Naive thymus-derived CD4-positive, alpha-beta T cell (primary cell): ENCODE measurements around the gene MORC4. TPM values are rescaled to one million over a fixed set of nuclear protein-coding genes. Genes with fewer than 3 reads are reported as not detected.
A peak's percentile ranks its signal among the peaks of the same experiment; 100 is the strongest.

Experiments used
- ATAC-seq: fragments of 150-1000 bp; cut with Tn5 transposase; 2 replicates; pipeline ENCODE4 v1.10.0; 2021; ENCODE audit warnings: mild to moderate bottlenecking, moderate library complexity
- CTCF ChIA-PET: fragments of 350-600 bp; sonication (Branson Sonifier 250); formaldehyde crosslinking; loops from one replicate; lab custom pipeline; 2021; ENCODE audit warnings: antibody characterized with exemption; lab: Charles Lee
- POLR2A ChIA-PET: fragments of 350-600 bp; sonication (Branson Sonifier 250); formaldehyde crosslinking; loops from one replicate; lab custom pipeline; 2021; ENCODE audit warnings: antibody characterized with exemption, inconsistent platforms; lab: Charles Lee
- DNase-seq, 9 donors: peaks; one replicate each; pipeline versions ENCODE4 v3.0.0 to v3.0.0-alpha.2; 2020 to 2022; ENCODE audit warnings: mixed read lengths in 1 of 9
- H3K27ac ChIP-seq: one replicate; pipeline ENCODE4 v1.7.0; 2013; ENCODE audit warnings: mild to moderate bottlenecking, low read depth, low read length, moderate library complexity
- H3K27me3 ChIP-seq, 2 donors: one replicate each; pipeline ENCODE4 v1.7.0; 2013; ENCODE audit warnings: low read length in 2 of 2, mild to moderate bottlenecking in 2 of 2, moderate library complexity in 2 of 2; ENCODE audit not compliant: control insufficient read depth in 2 of 2, insufficient read depth in 2 of 2
- H3K36me3 ChIP-seq, 3 experiments: 1 replicate in 2 of 3; 2 replicates in 1 of 3; pipeline ENCODE4 v1.7.0; 2013; ENCODE audit warnings: low read length in 3 of 3, mild to moderate bottlenecking in 3 of 3, moderate library complexity in 1 of 3; ENCODE audit not compliant: insufficient read depth in 3 of 3, control insufficient read depth in 2 of 3
- H3K4me1 ChIP-seq, 2 donors: one replicate each; pipeline ENCODE4 v1.7.0; 2013; ENCODE audit warnings: low read length in 2 of 2, mild to moderate bottlenecking in 2 of 2, moderate library complexity in 1 of 2; ENCODE audit not compliant: control insufficient read depth in 2 of 2, insufficient read depth in 2 of 2
- H3K4me3 ChIP-seq: 2 replicates; pipeline ENCODE4 v1.7.0; 2013; ENCODE audit warnings: mild to moderate bottlenecking, low read length
- H3K9me3 ChIP-seq, 3 experiments: 1 replicate in 2 of 3; 2 replicates in 1 of 3; pipeline ENCODE4 v1.7.0; 2013; ENCODE audit warnings: low read length in 3 of 3; ENCODE audit not compliant: control insufficient read depth in 2 of 3
- H3K27ac Mint-ChIP-seq, 9 donors: one replicate each; pipeline ENCODE4 v1.8.0; 2020 to 2022; ENCODE audit warnings: mixed read lengths in 9 of 9, mild to moderate bottlenecking in 8 of 9, moderate library complexity in 5 of 9, inconsistent platforms in 2 of 9
- H3K27me3 Mint-ChIP-seq, 5 donors: one replicate each; pipeline ENCODE4 v1.8.0; 2021 to 2022; ENCODE audit warnings: mixed read lengths in 5 of 5, mild to moderate bottlenecking in 1 of 5
- H3K36me3 Mint-ChIP-seq, 5 donors: one replicate each; pipeline ENCODE4 v1.8.0; 2020 to 2022; ENCODE audit warnings: mixed read lengths in 5 of 5, mild to moderate bottlenecking in 3 of 5, inconsistent platforms in 1 of 5
- H3K4me1 Mint-ChIP-seq, 7 donors: one replicate each; pipeline ENCODE4 v1.8.0; 2020 to 2022; ENCODE audit warnings: mixed read lengths in 7 of 7, mild to moderate bottlenecking in 3 of 7, inconsistent platforms in 1 of 7
- H3K4me3 Mint-ChIP-seq, 10 donors: one replicate each; pipeline ENCODE4 v1.8.0; 2020 to 2022; ENCODE audit warnings: mild to moderate bottlenecking in 10 of 10, mixed read lengths in 10 of 10, moderate library complexity in 6 of 10, inconsistent platforms in 2 of 10
- H3K9me3 Mint-ChIP-seq, 11 donors: one replicate each; pipeline ENCODE4 v1.8.0; 2020 to 2022; ENCODE audit warnings: mixed read lengths in 11 of 11, mild to moderate bottlenecking in 4 of 11, inconsistent platforms in 1 of 11, moderate library complexity in 1 of 11
- intact Hi-C, 2 donors: fragments of 100-400 bp; cut with micrococcal nuclease; formaldehyde crosslinking; loops; one replicate each; pipeline ENCODE4 v1.15.1; 2023
- polyA plus RNA-seq, 2 donors: library from polyadenylated mRNA; unstranded; fragments of 300-500 nt; fragmentation: Illumina TruSeq; gene quantifications; one replicate each; pipeline ENCODE4 v1.2.3, GENCODE V29; 2021
- total RNA-seq, 6 experiments: library from RNA in 5 of 6; stranded (reverse) in 5 of 6; gene quantifications; 1 replicate in 5 of 6; 2 replicates in 1 of 6; pipeline ENCODE4 v1.2.3 and lab custom pipeline; 2021 to 2026

Gene MORC4
- total and polyA plus RNA-seq, 7 experiments from 2014 or later, result 5.9 to 12.7 (median 8.3) TPM

GRCh38 chrX:106927700-106928099 lies 72.3 kb downstream of the MORC4 start:
- Histone ChIP-seq H3K27ac (no peak overlapping the region), H3K4me1 (no peaks in the 10 kb centered on the region), H3K27me3 (no peaks in the 10 kb centered on the region), H3K36me3 (no peaks in the 10 kb centered on the region), H3K9me3 (no peaks in the 10 kb centered on the region), H3K4me3 (no peak overlapping the region)
- ChIA-PET POLR2A (no interaction called here), CTCF (no interaction called here)
- H3K36me3 Mint-ChIP-seq, result no peaks in the 10 kb centered on the region
- DNase-seq, result no peak
- H3K9me3 Mint-ChIP-seq, result no peaks in the 10 kb centered on the region
- no peaks in the 10 kb centered on the region for H3K27me3 Mint-ChIP-seq
- H3K4me1 Mint-ChIP-seq, result peaks cover 0 to 2% (median 0%) of the 10 kb centered on the region in 7 donors
- no peak for ATAC-seq
- H3K27ac Mint-ChIP-seq, result no peak overlapping the region
- H3K4me3 Mint-ChIP-seq, result no peak overlapping the region
- intact Hi-C loops, result no loop called here

DNA sequence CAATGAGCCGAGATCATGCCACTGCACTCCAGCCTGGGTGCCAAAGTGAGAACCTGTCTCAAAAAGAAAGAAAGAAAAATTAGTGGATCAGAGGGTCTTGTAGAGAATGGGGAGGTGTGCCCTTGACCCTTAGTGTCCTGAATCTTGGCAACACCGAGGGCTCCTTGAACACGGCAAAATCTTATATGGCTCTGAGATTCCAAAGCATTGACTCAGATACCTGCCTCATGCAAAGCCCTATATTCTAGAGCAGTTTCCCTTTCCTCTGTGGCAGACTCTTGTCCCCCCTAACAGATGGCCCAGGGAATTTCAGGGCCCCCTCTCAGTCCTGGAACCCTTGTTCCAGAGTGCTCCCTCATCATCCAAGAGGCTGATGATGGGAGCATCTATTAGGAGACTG lies 73.0 kb downstream of the MORC4 start:
- Histone ChIP-seq H3K27me3 (no peaks in the 10 kb centered on the region), H3K4me3 (no peak overlapping the region), H3K36me3 (no peaks in the 10 kb centered on the region), H3K27ac (no peak overlapping the region), H3K9me3 (no peaks in the 10 kb centered on the region), H3K4me1 (no peaks in the 10 kb centered on the region)
- Mint-ChIP-seq H3K27me3 (no peaks in the 10 kb centered on the region), H3K4me1 (no peaks in the 10 kb centered on the region), H3K4me3 (no peak overlapping the region), H3K27ac (no peak overlapping the region), H3K9me3 (no peaks in the 10 kb centered on the region), H3K36me3 (no peaks in the 10 kb centered on the region)
- intact Hi-C loops, result no loop called here
- POLR2A ChIA-PET, result no interaction called here
- CTCF ChIA-PET, result no interaction called here
- DNase-seq, result no peak
- no peak for ATAC-seq

GRCh38 chrX:106921637-106922036 lies 78.4 kb downstream of the MORC4 start:
- H3K9me3 ChIP-seq, result no peaks in the 10 kb centered on the region
- intact Hi-C loops, result no loop called here
- H3K4me1 ChIP-seq, result peaks cover 11 to 13% of the 10 kb centered on the region in 2 donors
- Mint-ChIP-seq H3K27me3 (peaks cover 0 to 7% (median 0%) of the 10 kb centered on the region in 5 donors), H3K4me1 (peaks cover 0 to 22% (median 19%) of the 10 kb centered on the region in 7 donors), H3K4me3 (no peak overlapping the region), H3K36me3 (no peaks in the 10 kb centered on the region), H3K27ac (no peak overlapping the region), H3K9me3 (no peaks in the 10 kb centered on the region)
- H3K36me3 ChIP-seq, result no peaks in the 10 kb centered on the region
- ATAC-seq (no peak), DNase-seq (no peak)
- no peak overlapping the region for H3K4me3 ChIP-seq
- CTCF ChIA-PET, result no interaction called here
- POLR2A ChIA-PET, result no interaction called here
- no peak overlapping the region for H3K27ac ChIP-seq
- no peaks in the 10 kb centered on the region for H3K27me3 ChIP-seq

DNA sequence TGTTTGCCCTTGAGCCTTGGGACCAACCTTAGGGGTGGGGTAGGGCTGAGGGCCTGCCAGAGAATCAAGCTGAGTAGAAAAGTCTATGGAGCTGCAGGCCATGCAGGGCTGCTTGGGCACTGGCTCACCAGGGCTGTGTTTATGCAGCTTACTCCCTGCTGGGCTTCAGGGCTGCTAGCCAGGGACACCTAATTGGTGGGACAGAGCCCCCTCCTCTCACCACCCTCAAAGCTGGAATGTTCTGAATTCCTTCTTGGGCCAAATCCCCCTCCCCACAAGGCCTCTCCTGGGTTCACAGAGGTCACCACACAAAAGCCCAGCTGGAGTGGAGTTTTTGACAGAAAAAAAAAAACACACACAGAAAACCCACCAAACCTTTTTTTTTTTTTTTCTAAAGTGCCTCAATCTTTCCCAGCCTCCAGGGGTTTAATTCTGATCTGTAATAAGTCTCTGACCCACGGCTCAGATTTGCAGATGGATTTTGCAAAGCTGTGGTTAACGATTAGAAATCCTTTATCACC lies 80.0 kb downstream of the MORC4 start, which contains the start of gene CLDN2:
Gene CLDN2, plus strand, starts transcription at position 471 of the 521 bp plus-strand sequence. CDS start 7,827 bp downstream, outside the sequence.
- peaks cover 0 to 15% (median 0%) of the 10 kb centered on the region in 5 donors for H3K27me3 Mint-ChIP-seq
- peaks cover 0 to 27% (median 19%) of the 10 kb centered on the region in 7 donors for H3K4me1 Mint-ChIP-seq
- peak within 1 kb of the TSS in 1 of 9 donors; percentile 40 for H3K27ac Mint-ChIP-seq
- H3K27ac ChIP-seq, result no peak within 1 kb of the TSS
- H3K9me3 ChIP-seq, result no peaks in the 10 kb centered on the region
- no peaks in the 10 kb centered on the region for H3K36me3 ChIP-seq
- intact Hi-C loops, result no loop called here
- H3K27me3 ChIP-seq, result no peaks in the 10 kb centered on the region
- H3K36me3 Mint-ChIP-seq, result no peaks in the 10 kb centered on the region
- H3K4me1 ChIP-seq, result peaks cover 11 to 13% of the 10 kb centered on the region in 2 donors
- no peak within 1 kb of the TSS for H3K4me3 Mint-ChIP-seq
- no peak within 1 kb of the TSS for H3K4me3 ChIP-seq
- H3K9me3 Mint-ChIP-seq, result no peaks in the 10 kb centered on the region
- ATAC-seq (no peak), DNase-seq (no peak)
- CTCF ChIA-PET, result no interaction called here
- POLR2A ChIA-PET, result no interaction called here

DNA sequence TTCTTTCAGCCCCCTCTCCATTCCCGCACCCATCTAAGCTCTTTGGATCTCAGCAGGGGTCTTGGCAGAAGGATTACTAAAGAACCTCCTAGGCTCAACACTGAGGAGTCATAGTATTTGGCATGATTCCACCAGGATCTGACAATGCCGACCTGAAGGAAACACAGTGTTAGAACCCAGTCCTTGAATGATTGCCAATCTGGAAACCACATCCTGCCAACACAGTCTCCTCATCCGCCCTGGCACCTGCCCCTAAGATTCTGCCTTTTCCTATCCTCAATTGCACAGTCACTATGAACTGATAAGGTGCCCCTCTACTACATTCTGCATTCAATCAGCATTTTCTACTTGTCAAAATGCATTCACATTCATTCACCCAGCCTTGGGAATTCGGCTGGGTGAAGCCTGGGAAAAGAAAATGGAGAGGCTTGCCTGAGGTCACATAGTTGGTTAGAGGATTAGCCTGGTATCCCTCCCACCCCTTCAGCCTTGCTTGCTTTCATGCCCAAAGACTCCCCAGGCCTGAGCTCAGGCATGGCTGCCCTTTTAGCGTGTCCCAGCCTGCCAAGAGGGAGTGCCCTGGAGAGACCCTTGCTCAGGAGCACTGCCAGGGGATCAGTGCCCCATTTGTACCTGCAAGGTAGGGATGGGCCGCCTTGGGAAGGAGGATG lies 82.0 kb downstream of the MORC4 start:
- CTCF ChIA-PET, result interaction anchor here (2.0 kb wide), 1 partner anchor 19 kb away, joined by 5 read pairs; no protein-coding TSS in a partner anchor
- Mint-ChIP-seq H3K36me3 (no peaks in the 10 kb centered on the region), H3K9me3 (no peaks in the 10 kb centered on the region), H3K27me3 (peaks cover 0 to 15% (median 0%) of the 10 kb centered on the region in 5 donors), H3K4me1 (peaks cover 0 to 27% (median 19%) of the 10 kb centered on the region in 7 donors), H3K4me3 (peak overlapping the region in 9 of 10 donors; percentile 3 to 73 (median 56)), H3K27ac (peak overlapping the region in 5 of 9 donors; percentile 13 to 69 (median 19))
- Histone ChIP-seq H3K36me3 (no peaks in the 10 kb centered on the region), H3K9me3 (no peaks in the 10 kb centered on the region), H3K27me3 (no peaks in the 10 kb centered on the region), H3K4me3 (no peak overlapping the region), H3K4me1 (peaks cover 11 to 13% of the 10 kb centered on the region in 2 donors), H3K27ac (no peak overlapping the region)
- POLR2A ChIA-PET, result no interaction called here
- ATAC-seq (peak; percentile 38), DNase-seq (peak in 7 of 9 donors; percentile 10 to 57 (median 42))
- intact Hi-C loops, result no loop called here

- no peaks in the 10 kb centered on the region for H3K36me3 Mint-ChIP-seq
- H3K27ac Mint-ChIP-seq, result no peak overlapping the region
- Histone ChIP-seq H3K4me3 (no peak overlapping the region), H3K27ac (no peak overlapping the region), H3K36me3 (no peaks in the 10 kb centered on the region), H3K27me3 (no peaks in the 10 kb centered on the region), H3K4me1 (peaks cover 6 to 9% of the 10 kb centered on the region in 2 donors), H3K9me3 (no peaks in the 10 kb centered on the region)
- no peak for ATAC-seq
- DNase-seq, result no peak
- peaks cover 0 to 17% (median 12%) of the 10 kb centered on the region in 7 donors for H3K4me1 Mint-ChIP-seq
- H3K27me3 Mint-ChIP-seq, result peaks cover 0 to 15% (median 0%) of the 10 kb centered on the region in 5 donors
- intact Hi-C loops, result no loop called here
- ChIA-PET POLR2A (no interaction called here), CTCF (no interaction called here)
- H3K4me3 Mint-ChIP-seq, result no peak overlapping the region
- no peaks in the 10 kb centered on the region for H3K9me3 Mint-ChIP-seq
Observed at GRCh38 chrX:106912864-106913263, 87.1 kb downstream of the MORC4 start.
